ENCODE measurements around the gene OR7C1.
"Not testable (repeated sequence)": the region's sequence is repeated elsewhere in the genome, so short reads cannot be mapped to it uniquely, and the experiment has no call there.

Gene OR7C1

GRCh38 chr19:14782626-14783409 is 52.2 kb downstream of the OR7C1 start:
- DNase-seq, result peak; percentile 29 to 64
- Histone ChIP-seq H3K79me2 (ENCODE audit: control insufficient read depth, insufficient read depth, low read length, poor library complexity) (no peaks in the 10 kb centered on the region), H3K23ac (ENCODE audit: low read length) (no peak overlapping the region), H4K91ac (ENCODE audit: low read depth, low read length) (no peak overlapping the region), H3K36me3 (ENCODE audit: control insufficient read depth in 1 of 2, insufficient read depth in 2 of 2, low read length in 2 of 2) (no peaks in the 10 kb centered on the region), H2BK12ac (ENCODE audit: low read length) (no peak overlapping the region), H3K27ac (ENCODE audit: low read depth, low read length) (no peak overlapping the region), H3K4me2 (ENCODE audit: low read length) (no peak overlapping the region), H2AK5ac (ENCODE audit: low read length) (no peak overlapping the region), H2BK120ac (ENCODE audit: insufficient read depth, low read length, poor library complexity) (no peak overlapping the region), H3K4ac (ENCODE audit: low read depth, low read length) (no peak overlapping the region), H3K9ac (ENCODE audit: low read length) (no peak overlapping the region), H3K18ac (ENCODE audit: low read length) (no peak overlapping the region), H3K27me3 (ENCODE audit: insufficient read depth, low read length) (no peaks in the 10 kb centered on the region), H2AFZ (ENCODE audit: insufficient read depth, low read length, poor library complexity) (no peak overlapping the region), H3K4me1 (ENCODE audit: control insufficient read depth in 1 of 2, insufficient read depth in 2 of 2, low read length in 2 of 2) (peaks cover 3 to 7% of the 10 kb centered on the region in 2 experiments), H4K8ac (ENCODE audit: low read depth, low read length) (no peak overlapping the region), H3K9me3 (ENCODE audit: insufficient read depth, low read depth, low read length) (no peaks in the 10 kb centered on the region), H3K79me1 (ENCODE audit: low read length) (peaks cover 5% of the 10 kb centered on the region), H4K12ac (ENCODE audit: low read depth, low read length) (no peak overlapping the region), H3K14ac (ENCODE audit: low read length) (no peak overlapping the region), H3K4me3 (ENCODE audit: low read depth, low read length) (no peak overlapping the region), H2BK5ac (ENCODE audit: low read depth, low read length, poor library complexity) (no peak overlapping the region)
- no CpG with 5 or more reads among the region's 16 CpGs for WGBS (ENCODE audit: extremely low coverage, insufficient coverage, insufficient read length)

- H3K79me2 ChIP-seq (ENCODE audit: control insufficient read depth, insufficient read depth, low read length, poor library complexity); H3K36me3 ChIP-seq (ENCODE audit: control insufficient read depth in 1 of 2, insufficient read depth in 2 of 2, low read length in 2 of 2): not testable (repeated sequence)
- no CpG with 5 or more reads among the region's 17 CpGs for WGBS (ENCODE audit: extremely low coverage, insufficient coverage, insufficient read length)
These were observed 53.1 kb downstream of the OR7C1 start for GRCh38 chr19:14781713-14782536.

GRCh38 chr19:14780622-14781225 is 54.3 kb downstream of the OR7C1 start:
- H4K91ac ChIP-seq (ENCODE audit: low read depth, low read length); H3K18ac ChIP-seq (ENCODE audit: low read length); H2AK5ac ChIP-seq (ENCODE audit: low read length); H3K14ac ChIP-seq (ENCODE audit: low read length); H3K27me3 ChIP-seq (ENCODE audit: insufficient read depth, low read length); H3K79me1 ChIP-seq (ENCODE audit: low read length); DNase-seq; H3K9ac ChIP-seq (ENCODE audit: low read length); H3K79me2 ChIP-seq (ENCODE audit: control insufficient read depth, insufficient read depth, low read length, poor library complexity); H3K27ac ChIP-seq (ENCODE audit: low read depth, low read length); H4K12ac ChIP-seq (ENCODE audit: low read depth, low read length); H2BK5ac ChIP-seq (ENCODE audit: low read depth, low read length, poor library complexity); H3K36me3 ChIP-seq (ENCODE audit: control insufficient read depth in 1 of 2, insufficient read depth in 2 of 2, low read length in 2 of 2); H3K23ac ChIP-seq (ENCODE audit: low read length); H2AFZ ChIP-seq (ENCODE audit: insufficient read depth, low read length, poor library complexity); H4K8ac ChIP-seq (ENCODE audit: low read depth, low read length); H2BK12ac ChIP-seq (ENCODE audit: low read length); H2BK120ac ChIP-seq (ENCODE audit: insufficient read depth, low read length, poor library complexity); H3K4me3 ChIP-seq (ENCODE audit: low read depth, low read length); H3K4me2 ChIP-seq (ENCODE audit: low read length); H3K9me3 ChIP-seq (ENCODE audit: insufficient read depth, low read depth, low read length); H3K4ac ChIP-seq (ENCODE audit: low read depth, low read length): not testable (repeated sequence)
- H3K4me1 ChIP-seq (ENCODE audit: control insufficient read depth in 1 of 2, insufficient read depth in 2 of 2, low read length in 2 of 2), result peaks cover 6 to 12% of the 10 kb centered on the region in 2 experiments
- no CpG with 5 or more reads among the region's 14 CpGs for WGBS (ENCODE audit: extremely low coverage, insufficient coverage, insufficient read length)

More at GRCh38 chr19:14781713-14782536, 53.1 kb downstream of the OR7C1 start:
- H3K14ac ChIP-seq (ENCODE audit: low read length); H4K8ac ChIP-seq (ENCODE audit: low read depth, low read length); H2BK120ac ChIP-seq (ENCODE audit: insufficient read depth, low read length, poor library complexity); H3K4me1 ChIP-seq (ENCODE audit: control insufficient read depth in 1 of 2, insufficient read depth in 2 of 2, low read length in 2 of 2); H4K12ac ChIP-seq (ENCODE audit: low read depth, low read length); H3K27me3 ChIP-seq (ENCODE audit: insufficient read depth, low read length); H3K27ac ChIP-seq (ENCODE audit: low read depth, low read length); DNase-seq; H3K4me2 ChIP-seq (ENCODE audit: low read length); H2BK12ac ChIP-seq (ENCODE audit: low read length); H2AK5ac ChIP-seq (ENCODE audit: low read length); H3K79me1 ChIP-seq (ENCODE audit: low read length); H3K4ac ChIP-seq (ENCODE audit: low read depth, low read length); H3K9ac ChIP-seq (ENCODE audit: low read length); H4K91ac ChIP-seq (ENCODE audit: low read depth, low read length); H2BK5ac ChIP-seq (ENCODE audit: low read depth, low read length, poor library complexity); H3K23ac ChIP-seq (ENCODE audit: low read length); H3K18ac ChIP-seq (ENCODE audit: low read length); H2AFZ ChIP-seq (ENCODE audit: insufficient read depth, low read length, poor library complexity); H3K4me3 ChIP-seq (ENCODE audit: low read depth, low read length); H3K9me3 ChIP-seq (ENCODE audit: insufficient read depth, low read depth, low read length): not testable (repeated sequence)

GRCh38 chr19:14779151-14779550 is 55.8 kb downstream of the OR7C1 start:
- Histone ChIP-seq H3K4me1 (ENCODE audit: control insufficient read depth in 1 of 2, insufficient read depth in 2 of 2, low read length in 2 of 2) (peaks cover 6 to 10% of the 10 kb centered on the region in 2 experiments), H3K79me1 (ENCODE audit: low read length) (no peaks in the 10 kb centered on the region), H4K12ac (ENCODE audit: low read depth, low read length) (no peak overlapping the region), H3K4ac (ENCODE audit: low read depth, low read length) (no peak overlapping the region), H4K91ac (ENCODE audit: low read depth, low read length) (no peak overlapping the region), H3K14ac (ENCODE audit: low read length) (no peak overlapping the region), H3K4me2 (ENCODE audit: low read length) (no peak overlapping the region), H3K9ac (ENCODE audit: low read length) (no peak overlapping the region), H2BK120ac (ENCODE audit: insufficient read depth, low read length, poor library complexity) (no peak overlapping the region), H3K23ac (ENCODE audit: low read length) (no peak overlapping the region), H3K36me3 (ENCODE audit: control insufficient read depth in 1 of 2, insufficient read depth in 2 of 2, low read length in 2 of 2) (no peaks in the 10 kb centered on the region), H2BK5ac (ENCODE audit: low read depth, low read length, poor library complexity) (no peak overlapping the region), H3K9me3 (ENCODE audit: insufficient read depth, low read depth, low read length) (no peaks in the 10 kb centered on the region), H3K4me3 (ENCODE audit: low read depth, low read length) (no peak overlapping the region), H2BK12ac (ENCODE audit: low read length) (no peak overlapping the region), H3K27me3 (ENCODE audit: insufficient read depth, low read length) (no peaks in the 10 kb centered on the region), H4K8ac (ENCODE audit: low read depth, low read length) (no peak overlapping the region), H3K18ac (ENCODE audit: low read length) (no peak overlapping the region), H2AK5ac (ENCODE audit: low read length) (no peak overlapping the region), H3K27ac (ENCODE audit: low read depth, low read length) (no peak overlapping the region), H3K79me2 (ENCODE audit: control insufficient read depth, insufficient read depth, low read length, poor library complexity) (no peaks in the 10 kb centered on the region), H2AFZ (ENCODE audit: insufficient read depth, low read length, poor library complexity) (no peak overlapping the region)
- no peak for DNase-seq
- WGBS (ENCODE audit: extremely low coverage, insufficient coverage, insufficient read length), result no CpG with 5 or more reads among the region's 5 CpGs
